ENCODE results near the gene ZNF41. TPM values are rescaled to one million over a fixed set of nuclear protein-coding genes. Genes with fewer than 3 reads are reported as not detected.

Gene ZNF41
- total and polyA plus RNA-seq, 4 donors: 1.9 to 5.0 (median 2.5) TPM

GRCh38 chrX:47482065-47482511 is 934 bp downstream of the ZNF41 start:
- Histone ChIP-seq H3K9ac (ENCODE audit: low read depth in 1 of 2, low read length in 2 of 2) (peak overlapping the region in 1 of 2 donors; percentile 89), H3K4me1 (ENCODE audit: control insufficient read depth in 4 of 4, insufficient read depth in 4 of 4, low read length in 3 of 4) (peaks cover 0 to 10% (median 2%) of the 10 kb centered on the region in 4 donors), H3K4me3 (ENCODE audit: low read depth in 1 of 3, low read length in 3 of 3) (peak overlapping the region; percentile 70 to 88 (median 84)), H3K27ac (ENCODE audit: low read depth in 1 of 2, low read length in 2 of 2) (peak overlapping the region; percentile 83 to 91), H3K36me3 (ENCODE audit: control insufficient read depth in 4 of 4, insufficient read depth in 3 of 4, low read depth in 1 of 4, low read length in 3 of 4) (no peaks in the 10 kb centered on the region), H3K9me3 (ENCODE audit: control insufficient read depth in 4 of 4, low read length in 3 of 4) (no peaks in the 10 kb centered on the region), H3K27me3 (ENCODE audit: control insufficient read depth in 4 of 4, insufficient read depth in 4 of 4, low read length in 3 of 4) (no peaks in the 10 kb centered on the region)
- no peak for TF ChIP-seq FOXA1 (IDR thresholded peaks at IDR 0.05)
- no peak for TF ChIP-seq RAD21 (IDR thresholded peaks at IDR 0.05)
- no peak for TF ChIP-seq MAX (IDR thresholded peaks at IDR 0.05)
- TF ChIP-seq FOXA2 (IDR thresholded peaks at IDR 0.05): no peak
- 15% methylated on average over 8 of the region's 8 CpGs for WGBS
- DNase-seq (ENCODE audit: low spot score): no peak

- no peak for DNase-seq (ENCODE audit: low spot score)
- TF ChIP-seq CTCF (IDR thresholded peaks at IDR 0.05; ENCODE audit: low read depth, low read length, missing input control): no peak
- TF ChIP-seq JUND (IDR thresholded peaks at IDR 0.05): no peak
- no peak for TF ChIP-seq FOXA2 (IDR thresholded peaks at IDR 0.05)
- TF ChIP-seq SP1 (IDR thresholded peaks at IDR 0.05): no peak
- TF ChIP-seq MAX (IDR thresholded peaks at IDR 0.05): no peak
- TF ChIP-seq EGR1 (IDR thresholded peaks at IDR 0.05; ENCODE audit: low read depth in 2 of 2): no peak
- no peak for TF ChIP-seq HNF4A (conservative IDR thresholded peaks at IDR 0.05)
- TF ChIP-seq GABPA (IDR thresholded peaks at IDR 0.05 in 1 of 2, conservative IDR thresholded peaks at IDR 0.05 in 1 of 2): no peak
- TF ChIP-seq REST (IDR thresholded peaks at IDR 0.05): no peak
- TF ChIP-seq ZBTB33 (IDR thresholded peaks at IDR 0.05): no peak
- TF ChIP-seq HNF4G (IDR thresholded peaks at IDR 0.05): no peak
- no peak for TF ChIP-seq ATF3 (IDR thresholded peaks at IDR 0.05)
- no peak for TF ChIP-seq NR2F2 (IDR thresholded peaks at IDR 0.05)
- 86% methylated on average over 2 of the region's 2 CpGs for WGBS
- Histone ChIP-seq H3K36me3 (ENCODE audit: control insufficient read depth in 4 of 4, insufficient read depth in 3 of 4, low read depth in 1 of 4, low read length in 3 of 4) (no peaks in the 10 kb centered on the region), H3K9ac (ENCODE audit: low read depth in 1 of 2, low read length in 2 of 2) (no peak overlapping the region), H3K4me1 (ENCODE audit: control insufficient read depth in 4 of 4, insufficient read depth in 4 of 4, low read length in 3 of 4) (peaks cover 0 to 10% (median 2%) of the 10 kb centered on the region in 4 donors), H3K4me3 (ENCODE audit: low read depth in 1 of 3, low read length in 3 of 3) (no peak overlapping the region), H3K9me3 (ENCODE audit: control insufficient read depth in 4 of 4, low read length in 3 of 4) (no peaks in the 10 kb centered on the region), H3K27ac (ENCODE audit: low read depth in 1 of 2, low read length in 2 of 2) (no peak overlapping the region), H3K27me3 (ENCODE audit: control insufficient read depth in 4 of 4, insufficient read depth in 4 of 4, low read length in 3 of 4) (no peaks in the 10 kb centered on the region)
Measured at GRCh38 chrX:47481160-47481559, 1.9 kb downstream of the ZNF41 start.
